HCT116 (cell line): Measurements from ENCODE around the gene LINGO3. TPM values are rescaled to one million over a fixed set of nuclear protein-coding genes. Genes with fewer than 3 reads are reported as not detected.
"Not testable (repeated sequence)": the region's sequence is repeated elsewhere in the genome, so short reads cannot be mapped to it uniquely, and the experiment has no call there.

Experiments
- ATAC-seq: fragments of 200-7000 bp; cut with Tn5 transposase; 2 replicates; pipeline ENCODE4 v1.9.1; 2020; ENCODE audit warnings: mild to moderate bottlenecking, moderate library complexity
- BruUV-seq: library from RNA; stranded (reverse); fragments of 400-500 nt; replicated peaks from 2 replicates; lab custom pipeline; 2021; lab: Mats Ljungman, UMichigan
- CTCF ChIA-PET: fragments of 300-600 bp; sonication (Branson Sonifier 250); formaldehyde crosslinking; loops from one replicate; lab custom pipeline; 2021; ENCODE audit warnings: antibody characterized with exemption; lab: Charles Lee
- POLR2A ChIA-PET: fragments of 300-600, 350-600 bp; sonication (Branson Sonifier 250); formaldehyde crosslinking; loops from one replicate; lab custom pipeline; 2021; ENCODE audit warnings: antibody characterized with exemption; lab: Charles Lee
- RAD21 ChIA-PET, 2 experiments: fragments of 300-600 bp; sonication (Branson Sonifier 250); formaldehyde crosslinking; loops; one replicate each; lab custom pipeline; 2023; ENCODE audit warnings: low total read pairs in 2 of 2; ENCODE audit not compliant: uncharacterized antibody in 2 of 2, unreplicated experiment in 2 of 2, low non-redundant PET in 1 of 2; lab: Charles Lee
- DNase-seq: peaks from one replicate; pipeline ENCODE4 v3.0.0-alpha.2; 2010; ENCODE audit warnings: low read depth, low spot score
- H2AFZ ChIP-seq: fragments of 200-600 bp; shearing (Covaris generic), sonication (generic); 2 replicates; pipeline ENCODE4 v1.6.1; 2017; ENCODE audit warnings: low read depth, mixed run types, mixed read lengths, antibody characterized with exemption, low read length; ENCODE audit not compliant: poor library complexity, severe bottlenecking
- H3K27ac ChIP-seq: 2 replicates; pipeline ENCODE4 v1.5.1; 2012; ENCODE audit warnings: low read depth, low read length
- H3K27me3 ChIP-seq: fragments of 200-600 bp; sonication (generic); 2 replicates; pipeline ENCODE4 v1.6.1; 2016; ENCODE audit warnings: mixed run types, low read length, mixed read lengths; ENCODE audit not compliant: insufficient read depth
- H3K36me3 ChIP-seq, 2 experiments: fragments of 200-500 bp in 1 of 2; fragments of 200-600 bp in 1 of 2; sonication (Bioruptor generic) in 1 of 2; sonication (generic) in 1 of 2; 2 replicates each; pipeline versions ENCODE4 v1.5.1 to v1.6.1; 2014 to 2016; ENCODE audit warnings: low read length in 2 of 2, inconsistent platforms in 1 of 2, mixed read lengths in 1 of 2, mixed run types in 1 of 2; ENCODE audit not compliant: insufficient read depth in 2 of 2, control insufficient read depth in 1 of 2
- H3K4me1 ChIP-seq, 2 experiments: fragments of 200-600 bp in 1 of 2; sonication (generic) in 1 of 2; 2 replicates each; pipeline versions ENCODE4 v1.5.1 to v1.6.1; 2012 to 2017; ENCODE audit warnings: low read length in 2 of 2, inconsistent platforms in 1 of 2, mild to moderate bottlenecking in 1 of 2, mixed read lengths in 1 of 2, mixed run types in 1 of 2, moderate library complexity in 1 of 2; ENCODE audit not compliant: insufficient read depth in 2 of 2, control insufficient read depth in 1 of 2
- H3K4me2 ChIP-seq: fragments of 200-600 bp; sonication (generic); 2 replicates; pipeline ENCODE4 v1.6.1; 2017; ENCODE audit warnings: mixed run types, low read length, mixed read lengths
- H3K4me3 ChIP-seq, 2 experiments: fragments of 200-600 bp in 1 of 2; sonication (generic) in 1 of 2; replicated peaks in 1 of 2; 2 replicates each; pipeline ENCODE4 v1.5.1; 2011 to 2016; ENCODE audit warnings: low read length in 2 of 2, control low read depth in 1 of 2, low read depth in 1 of 2, mild to moderate bottlenecking in 1 of 2, mixed read lengths in 1 of 2, mixed run types in 1 of 2
- H3K79me2 ChIP-seq: fragments of 200-600 bp; sonication (generic); 2 replicates; pipeline ENCODE4 v1.6.1; 2017; ENCODE audit warnings: mild to moderate bottlenecking, mixed run types, low read length, moderate library complexity, mixed read lengths; ENCODE audit not compliant: insufficient read depth
- H3K9ac ChIP-seq: fragments of 200-600 bp; sonication (generic); 2 replicates; pipeline ENCODE4 v1.6.1; 2016; ENCODE audit warnings: low read length, mixed read lengths
- H3K9me2 ChIP-seq: fragments of 200-600 bp; sonication (generic), shearing (Covaris generic); 2 replicates; pipeline ENCODE4 v1.6.1; 2017; ENCODE audit warnings: mixed run types, mild to moderate bottlenecking, moderate library complexity; ENCODE audit not compliant: insufficient read depth
- H3K9me3 ChIP-seq, 2 experiments: fragments of 200-500 bp in 1 of 2; fragments of 200-600 bp in 1 of 2; sonication (Bioruptor generic) in 1 of 2; sonication (generic) in 1 of 2; 2 replicates each; pipeline ENCODE4 v1.6.1; 2014 to 2017; ENCODE audit warnings: low read length in 2 of 2, mixed read lengths in 2 of 2, inconsistent platforms in 1 of 2, low read depth in 1 of 2, mild to moderate bottlenecking in 1 of 2, mixed run types in 1 of 2, moderate library complexity in 1 of 2; ENCODE audit not compliant: control insufficient read depth in 1 of 2, insufficient read depth in 1 of 2
- H4K20me1 ChIP-seq: fragments of 200-600 bp; sonication (generic), shearing (Covaris generic); 2 replicates; pipeline ENCODE4 v1.6.1; 2017; ENCODE audit warnings: mixed run types, mild to moderate bottlenecking, moderate library complexity; ENCODE audit not compliant: insufficient read depth
- CBX3 ChIP-seq: IDR thresholded peaks from 2 replicates; pipeline ENCODE4 v1.6.1; 2012; ENCODE audit warnings: low read depth
- CEBPB ChIP-seq: IDR thresholded peaks from 2 replicates; pipeline ENCODE4 v1.6.1; 2012; ENCODE audit warnings: low read depth
- EZH2phosphoT487 ChIP-seq: fragments of 200-600 bp; IDR thresholded peaks from 2 replicates; pipeline ENCODE4 v1.6.1; 2018; ENCODE audit warnings: antibody characterized with exemption, borderline replicate concordance
- POLR2A ChIP-seq: IDR thresholded peaks from 2 replicates; pipeline ENCODE4 v1.7.0; 2011; ENCODE audit warnings: borderline replicate concordance; ENCODE audit not compliant: insufficient read depth, insufficient read length; ENCODE audit errors: extremely low read depth
- RAD21 ChIP-seq: IDR thresholded peaks from 2 replicates; pipeline ENCODE4 v1.6.1; 2012; ENCODE audit warnings: low read depth, mild to moderate bottlenecking
- TCF7L2 ChIP-seq: IDR thresholded peaks from 2 replicates; pipeline ENCODE4 v1.7.0; 2011; ENCODE audit warnings: borderline replicate concordance, inconsistent platforms; ENCODE audit not compliant: insufficient read depth, insufficient read length; ENCODE audit errors: extremely low read depth
- ZFX ChIP-seq: fragments of 450-650 bp; IDR thresholded peaks from 2 replicates; pipeline ENCODE4 v1.6.1; 2017
- ZNF274 ChIP-seq: fragments of 200-500 bp; sonication (Bioruptor generic); IDR thresholded peaks from 2 replicates; pipeline ENCODE4 v1.6.1; 2014; ENCODE audit warnings: mild to moderate bottlenecking, low read depth, low read length, inconsistent platforms
- intact Hi-C: fragments of 100-400 bp; cut with micrococcal nuclease; formaldehyde crosslinking; loops from 2 replicates; pipeline ENCODE4 v1.10.0; 2022
- total RNA-seq: library from RNA; stranded (reverse); gene quantifications from one replicate; pipeline ENCODE4 v1.2.1, GENCODE V29; 2021; ENCODE audit not compliant: unreplicated experiment
- TF ChIP-seq, protein P1 (sequence below): IDR thresholded peaks from 2 replicates; pipeline ENCODE4 v1.6.1; 2012; ENCODE audit warnings: low read depth
- TF ChIP-seq, protein P2 (sequence below): IDR thresholded peaks from 2 replicates; pipeline ENCODE4 v1.6.1; 2012
- TF ChIP-seq, protein P3 (sequence below): IDR thresholded peaks from 2 replicates; pipeline ENCODE4 v1.6.1; 2012
- TF ChIP-seq, protein P4 (sequence below), 3 experiments: fragments of 200-600 bp in 1 of 3; sonication (generic) in 1 of 3; IDR thresholded peaks in 2 of 3; conservative IDR thresholded peaks in 1 of 3; 2 replicates each; pipeline ENCODE4 v1.5.1; 2012 to 2017; ENCODE audit warnings: low read depth in 2 of 3, low read length in 2 of 3, antibody characterized with exemption in 1 of 3, borderline replicate concordance in 1 of 3, control low read depth in 1 of 3, mild to moderate bottlenecking in 1 of 3, mixed read lengths in 1 of 3, mixed run types in 1 of 3, moderate library complexity in 1 of 3; ENCODE audit not compliant: insufficient read depth in 1 of 3

The LINGO3 gene
- total RNA-seq, 1 experiment from 2014 or later = not detected

DNA sequence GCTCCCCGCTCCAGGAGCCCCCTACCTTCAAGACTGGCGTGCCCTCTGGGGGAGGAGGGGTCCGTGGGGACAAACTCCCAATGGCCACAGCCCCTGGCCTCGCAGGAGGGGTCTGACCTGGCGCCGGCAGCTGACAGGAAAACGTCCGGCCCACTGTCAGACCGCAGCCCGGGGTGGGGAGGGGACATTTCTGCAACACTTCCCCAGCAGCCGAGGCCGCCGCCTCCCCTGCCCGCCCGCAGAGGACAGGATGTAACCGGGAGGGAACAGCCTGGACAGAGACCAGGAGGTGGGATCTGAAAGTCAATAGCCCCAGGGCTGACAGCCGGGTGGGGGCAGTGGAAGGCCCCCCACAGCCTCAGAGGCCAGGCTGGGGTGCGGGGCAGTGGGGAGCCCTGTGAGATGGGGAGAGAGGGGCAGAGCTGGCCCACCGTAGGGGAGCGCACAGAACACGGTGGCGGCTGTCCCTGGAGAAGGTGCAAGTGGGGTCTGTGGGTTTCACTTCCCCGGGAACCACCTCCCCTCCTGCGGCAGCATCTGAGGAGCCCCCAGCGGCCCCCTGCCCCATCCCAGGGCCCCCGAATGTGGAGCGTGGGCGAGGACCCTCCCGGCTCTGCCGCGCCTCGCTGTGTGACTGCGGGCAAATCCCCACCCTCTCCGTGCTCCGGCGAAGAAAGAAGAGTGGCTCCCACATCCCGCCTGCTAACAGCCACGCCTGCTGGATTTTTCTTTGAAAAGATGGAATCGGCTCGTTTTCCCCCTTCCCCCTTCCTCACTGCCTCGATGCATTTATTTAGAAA lies 25.7 kb downstream of the LINGO3 start, which contains the start of gene PEAK3:
Gene PEAK3 (minus strand): TSS at position 114 of the 800 bp plus-strand sequence. CDS start 1,244 bp downstream, outside the sequence.
- BruUV-seq = no TSS peak
- intact Hi-C loops = no loop called here
- Histone ChIP-seq H3K4me3 (no peak within 1 kb of the TSS), H3K27me3 (no peaks in the 10 kb centered on the region), H2AFZ (no peak within 1 kb of the TSS), H4K20me1 (no peaks in the 10 kb centered on the region), H3K9ac (no peak within 1 kb of the TSS), H3K4me1 (no peaks in the 10 kb centered on the region), H3K4me2 (no peak within 1 kb of the TSS), H3K9me3 (no peaks in the 10 kb centered on the region), H3K27ac (no peak within 1 kb of the TSS), H3K9me2 (no peaks in the 10 kb centered on the region), H3K36me3 (no peaks in the 10 kb centered on the region), H3K79me2 (no peaks in the 10 kb centered on the region)
- no peak for DNase-seq
- no peak for ATAC-seq
- POLR2A ChIA-PET = no interaction called here
- TF ChIP-seq RAD21 (no peak), CBX3 (no peak), ZNF274 (no peak), TCF7L2 (no peak), POLR2A (no peak), EZH2phosphoT487 (no peak), ZFX (no peak), CEBPB (no peak)
- TF ChIP-seq, protein P1, sequence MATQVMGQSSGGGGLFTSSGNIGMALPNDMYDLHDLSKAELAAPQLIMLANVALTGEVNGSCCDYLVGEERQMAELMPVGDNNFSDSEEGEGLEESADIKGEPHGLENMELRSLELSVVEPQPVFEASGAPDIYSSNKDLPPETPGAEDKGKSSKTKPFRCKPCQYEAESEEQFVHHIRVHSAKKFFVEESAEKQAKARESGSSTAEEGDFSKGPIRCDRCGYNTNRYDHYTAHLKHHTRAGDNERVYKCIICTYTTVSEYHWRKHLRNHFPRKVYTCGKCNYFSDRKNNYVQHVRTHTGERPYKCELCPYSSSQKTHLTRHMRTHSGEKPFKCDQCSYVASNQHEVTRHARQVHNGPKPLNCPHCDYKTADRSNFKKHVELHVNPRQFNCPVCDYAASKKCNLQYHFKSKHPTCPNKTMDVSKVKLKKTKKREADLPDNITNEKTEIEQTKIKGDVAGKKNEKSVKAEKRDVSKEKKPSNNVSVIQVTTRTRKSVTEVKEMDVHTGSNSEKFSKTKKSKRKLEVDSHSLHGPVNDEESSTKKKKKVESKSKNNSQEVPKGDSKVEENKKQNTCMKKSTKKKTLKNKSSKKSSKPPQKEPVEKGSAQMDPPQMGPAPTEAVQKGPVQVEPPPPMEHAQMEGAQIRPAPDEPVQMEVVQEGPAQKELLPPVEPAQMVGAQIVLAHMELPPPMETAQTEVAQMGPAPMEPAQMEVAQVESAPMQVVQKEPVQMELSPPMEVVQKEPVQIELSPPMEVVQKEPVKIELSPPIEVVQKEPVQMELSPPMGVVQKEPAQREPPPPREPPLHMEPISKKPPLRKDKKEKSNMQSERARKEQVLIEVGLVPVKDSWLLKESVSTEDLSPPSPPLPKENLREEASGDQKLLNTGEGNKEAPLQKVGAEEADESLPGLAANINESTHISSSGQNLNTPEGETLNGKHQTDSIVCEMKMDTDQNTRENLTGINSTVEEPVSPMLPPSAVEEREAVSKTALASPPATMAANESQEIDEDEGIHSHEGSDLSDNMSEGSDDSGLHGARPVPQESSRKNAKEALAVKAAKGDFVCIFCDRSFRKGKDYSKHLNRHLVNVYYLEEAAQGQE = no peak
- TF ChIP-seq, protein P2, sequence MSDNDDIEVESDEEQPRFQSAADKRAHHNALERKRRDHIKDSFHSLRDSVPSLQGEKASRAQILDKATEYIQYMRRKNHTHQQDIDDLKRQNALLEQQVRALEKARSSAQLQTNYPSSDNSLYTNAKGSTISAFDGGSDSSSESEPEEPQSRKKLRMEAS = no peak
- TF ChIP-seq, protein P3, sequence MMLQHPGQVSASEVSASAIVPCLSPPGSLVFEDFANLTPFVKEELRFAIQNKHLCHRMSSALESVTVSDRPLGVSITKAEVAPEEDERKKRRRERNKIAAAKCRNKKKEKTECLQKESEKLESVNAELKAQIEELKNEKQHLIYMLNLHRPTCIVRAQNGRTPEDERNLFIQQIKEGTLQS = no peak
- TF ChIP-seq, protein P4, sequence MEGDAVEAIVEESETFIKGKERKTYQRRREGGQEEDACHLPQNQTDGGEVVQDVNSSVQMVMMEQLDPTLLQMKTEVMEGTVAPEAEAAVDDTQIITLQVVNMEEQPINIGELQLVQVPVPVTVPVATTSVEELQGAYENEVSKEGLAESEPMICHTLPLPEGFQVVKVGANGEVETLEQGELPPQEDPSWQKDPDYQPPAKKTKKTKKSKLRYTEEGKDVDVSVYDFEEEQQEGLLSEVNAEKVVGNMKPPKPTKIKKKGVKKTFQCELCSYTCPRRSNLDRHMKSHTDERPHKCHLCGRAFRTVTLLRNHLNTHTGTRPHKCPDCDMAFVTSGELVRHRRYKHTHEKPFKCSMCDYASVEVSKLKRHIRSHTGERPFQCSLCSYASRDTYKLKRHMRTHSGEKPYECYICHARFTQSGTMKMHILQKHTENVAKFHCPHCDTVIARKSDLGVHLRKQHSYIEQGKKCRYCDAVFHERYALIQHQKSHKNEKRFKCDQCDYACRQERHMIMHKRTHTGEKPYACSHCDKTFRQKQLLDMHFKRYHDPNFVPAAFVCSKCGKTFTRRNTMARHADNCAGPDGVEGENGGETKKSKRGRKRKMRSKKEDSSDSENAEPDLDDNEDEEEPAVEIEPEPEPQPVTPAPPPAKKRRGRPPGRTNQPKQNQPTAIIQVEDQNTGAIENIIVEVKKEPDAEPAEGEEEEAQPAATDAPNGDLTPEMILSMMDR (IDR thresholded peaks at IDR 0.05 in 2 of 3, conservative IDR thresholded peaks at IDR 0.05 in 1 of 3; ENCODE audit: borderline replicate concordance in 1 of 3, insufficient read depth in 1 of 3, low read depth in 2 of 3, low read length in 2 of 3) = no peak
- RAD21 ChIA-PET = no interaction called here
- CTCF ChIA-PET = no interaction called here

DNA sequence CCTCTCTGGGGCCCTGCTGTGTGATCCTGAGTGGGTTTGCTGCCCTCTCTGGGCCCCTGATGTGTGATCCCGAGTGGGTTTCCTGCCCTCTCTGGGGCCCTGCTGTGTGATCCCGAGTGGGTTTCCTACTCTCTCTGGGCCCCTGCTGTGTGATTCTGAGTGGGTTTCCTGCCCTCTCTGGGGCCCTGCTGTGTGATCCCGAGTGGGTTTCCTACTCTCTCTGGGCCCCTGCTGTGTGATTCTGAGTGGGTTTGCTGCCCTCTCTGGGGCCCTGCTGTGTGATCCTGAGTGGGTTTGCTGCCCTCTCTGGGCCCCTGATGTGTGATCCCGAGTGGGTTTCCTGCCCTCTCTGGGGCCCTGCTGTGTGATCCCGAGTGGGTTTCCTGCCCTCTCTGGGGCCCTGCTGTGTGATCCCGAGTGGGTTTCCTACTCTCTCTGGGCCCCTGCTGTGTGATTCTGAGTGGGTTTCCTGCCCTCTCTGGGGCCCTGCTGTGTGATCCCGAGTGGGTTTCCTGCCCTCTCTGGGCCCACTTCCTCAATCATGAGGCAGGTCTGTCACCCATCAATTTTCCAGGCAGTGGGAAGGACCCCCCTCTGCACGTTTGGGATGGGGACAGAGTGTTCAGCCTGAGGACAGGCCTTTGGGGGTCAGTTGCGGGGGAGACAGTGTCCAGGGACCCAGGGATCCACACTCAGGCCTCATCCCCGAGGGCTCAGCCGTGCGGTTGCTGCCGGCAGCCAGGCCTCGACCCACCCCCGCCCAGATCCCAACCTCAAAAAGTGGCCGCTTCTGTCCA lies 26.5 kb downstream of the LINGO3 start:
- ATAC-seq, H3K9me2 ChIP-seq, H3K36me3 ChIP-seq, RAD21 ChIA-PET, DNase-seq, intact Hi-C loops, H2AFZ ChIP-seq, H3K27me3 ChIP-seq, H3K9me3 ChIP-seq, H3K4me3 ChIP-seq, H3K27ac ChIP-seq, CTCF ChIA-PET, POLR2A ChIA-PET, BruUV-seq, H3K4me2 ChIP-seq, H3K4me1 ChIP-seq, H3K9ac ChIP-seq, H4K20me1 ChIP-seq, H3K79me2 ChIP-seq: not testable (repeated sequence)
